Measurements from ENCODE around the gene DNAJA3.
A peak's percentile ranks its signal among the peaks of the same experiment; 100 is the strongest.

Gene DNAJA3

GRCh38 chr16:4433914-4434787 lies 8.5 kb downstream of the DNAJA3 start:
- no peak for DNase-seq (ENCODE audit: low spot score)

GRCh38 chr16:4435337-4436067 lies 9.8 kb downstream of the DNAJA3 start:
- no peak for DNase-seq (ENCODE audit: low spot score)

GRCh38 chr16:4437366-4437765 lies 11.7 kb downstream of the DNAJA3 start:
- no peak for DNase-seq (ENCODE audit: low spot score)

GRCh38 chr16:4442371-4442770 lies 16.7 kb downstream of the DNAJA3 start:
- no peak for DNase-seq (ENCODE audit: low spot score)

- DNase-seq (ENCODE audit: low spot score): no peak
Observed at GRCh38 chr16:4443271-4443670, 17.6 kb downstream of the DNAJA3 start.

- no peak for DNase-seq (ENCODE audit: low spot score)
Observed at GRCh38 chr16:4443986-4444385, 18.3 kb downstream of the DNAJA3 start.

- DNase-seq (ENCODE audit: low spot score): no peak
Observed at GRCh38 chr16:4450430-4450829, 24.8 kb downstream of the DNAJA3 start.

- DNase-seq (ENCODE audit: low spot score): no peak
Observed at GRCh38 chr16:4450931-4451519, 25.4 kb downstream of the DNAJA3 start.

GRCh38 chr16:4452674-4453073 lies 27.0 kb downstream of the DNAJA3 start:
- no peak for DNase-seq (ENCODE audit: low spot score)

GRCh38 chr16:4454623-4455022 lies 29.0 kb downstream of the DNAJA3 start:
- DNase-seq (ENCODE audit: low spot score): no peak

GRCh38 chr16:4455081-4455480 lies 29.4 kb downstream of the DNAJA3 start:
- DNase-seq (ENCODE audit: low spot score): no peak

GRCh38 chr16:4455951-4456350 lies 30.3 kb downstream of the DNAJA3 start:
- DNase-seq (ENCODE audit: low spot score): no peak

GRCh38 chr16:4460936-4461249 lies 35.2 kb downstream of the DNAJA3 start:
- no peak for DNase-seq (ENCODE audit: low spot score)

- DNase-seq (ENCODE audit: low spot score): no peak
Observed at GRCh38 chr16:4461250-4462085, 35.8 kb downstream of the DNAJA3 start.

- DNase-seq (ENCODE audit: low spot score): no peak
Observed at GRCh38 chr16:4463522-4464163, 38.0 kb downstream of the DNAJA3 start.

- DNase-seq (ENCODE audit: low spot score): peak; percentile 61
Observed at GRCh38 chr16:4465977-4466779, 40.5 kb downstream of the DNAJA3 start.

- no peak for DNase-seq (ENCODE audit: low spot score)
Observed at GRCh38 chr16:4467916-4468315, 42.2 kb downstream of the DNAJA3 start.

- no peak for DNase-seq (ENCODE audit: low spot score)
Observed at GRCh38 chr16:4468972-4469371, 43.3 kb downstream of the DNAJA3 start.

- no peak for DNase-seq (ENCODE audit: low spot score)
Observed at GRCh38 chr16:4471869-4472268, 46.2 kb downstream of the DNAJA3 start.

GRCh38 chr16:4472880-4473279 lies 47.2 kb downstream of the DNAJA3 start:
- DNase-seq (ENCODE audit: low spot score): no peak
